ENCODE results near the gene EFCC1. TPM values are rescaled to one million over a fixed set of nuclear protein-coding genes. Genes with fewer than 3 reads are reported as not detected.

EFCC1 gene
- total RNA-seq, 1 experiment from 2014 or later = 1.0 TPM

- DNase-seq (ENCODE audit: low read depth, low spot score) (no peak), ATAC-seq (no peak)
- Histone ChIP-seq H3K27ac (ENCODE audit: low read depth, low read length) (no peak overlapping the region), H3K36me3 (ENCODE audit: control insufficient read depth in 1 of 2, insufficient read depth in 2 of 2, low read length in 2 of 2) (no peaks in the 10 kb centered on the region), H3K4me3 (replicated peaks in 1 of 2; ENCODE audit: low read depth in 1 of 2, low read length in 2 of 2) (no peak overlapping the region), H4K20me1 (ENCODE audit: insufficient read depth) (no peaks in the 10 kb centered on the region), H3K4me2 (ENCODE audit: low read length) (no peak overlapping the region), H3K79me2 (ENCODE audit: insufficient read depth, low read length) (no peaks in the 10 kb centered on the region), H3K4me1 (ENCODE audit: control insufficient read depth in 1 of 2, insufficient read depth in 2 of 2, low read length in 2 of 2) (no peaks in the 10 kb centered on the region), H3K9me3 (ENCODE audit: control insufficient read depth in 1 of 2, insufficient read depth in 1 of 2, low read depth in 1 of 2, low read length in 2 of 2) (no peaks in the 10 kb centered on the region), H3K9me2 (ENCODE audit: insufficient read depth) (no peaks in the 10 kb centered on the region), H2AFZ (ENCODE audit: low read depth, low read length, poor library complexity, severe bottlenecking) (no peak overlapping the region), H3K9ac (ENCODE audit: low read length) (no peak overlapping the region), H3K27me3 (ENCODE audit: insufficient read depth, low read length) (no peaks in the 10 kb centered on the region)
- intact Hi-C loops (cut with micrococcal nuclease) = no loop called here
- TF ChIP-seq CEBPB (IDR thresholded peaks at IDR 0.05; ENCODE audit: low read depth) (no peak), ZBTB33 (IDR thresholded peaks at IDR 0.05; ENCODE audit: extremely low read depth, insufficient replicate concordance, low read length) (no peak), REST (IDR thresholded peaks at IDR 0.05; ENCODE audit: low read depth) (no peak), ZNF274 (IDR thresholded peaks at IDR 0.05; ENCODE audit: low read depth, low read length) (no peak), POLR2A (IDR thresholded peaks at IDR 0.05; ENCODE audit: borderline replicate concordance, extremely low read depth, insufficient read depth, insufficient read length) (no peak), POLR2AphosphoS5 (IDR thresholded peaks at IDR 0.05; ENCODE audit: low read depth, low read length) (no peak), CTCF (IDR thresholded peaks at IDR 0.05 in 2 of 3, conservative IDR thresholded peaks at IDR 0.05 in 1 of 3; ENCODE audit: borderline replicate concordance in 1 of 3, insufficient read depth in 1 of 3, low read depth in 2 of 3, low read length in 2 of 3) (no peak)
- TF ChIP-seq, protein P1, sequence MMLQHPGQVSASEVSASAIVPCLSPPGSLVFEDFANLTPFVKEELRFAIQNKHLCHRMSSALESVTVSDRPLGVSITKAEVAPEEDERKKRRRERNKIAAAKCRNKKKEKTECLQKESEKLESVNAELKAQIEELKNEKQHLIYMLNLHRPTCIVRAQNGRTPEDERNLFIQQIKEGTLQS (IDR thresholded peaks at IDR 0.05) = no peak
- POLR2A ChIA-PET = no interaction called here
- RAD21 ChIA-PET (ENCODE audit: low non-redundant PET in 1 of 2, low total read pairs in 2 of 2, uncharacterized antibody in 2 of 2, unreplicated experiment in 2 of 2) = interaction anchor here in 1 of 2 experiments (0.6 kb wide), 1 partner anchor 108 kb away, joined by 4 read pairs; no protein-coding TSS in a partner anchor
- BruUV-seq (replicated peaks) = no TSS peak
- CTCF ChIA-PET = no interaction called here
Observed at GRCh38 chr3:129078510-129078909, 77.4 kb downstream of the EFCC1 start.
